ENCODE results near the gene FEZF1. TPM values are rescaled to one million over a fixed set of nuclear protein-coding genes. Genes with fewer than 3 reads are reported as not detected.

Gene FEZF1
- total and polyA plus RNA-seq, 12 donors, result not detected

DNA sequence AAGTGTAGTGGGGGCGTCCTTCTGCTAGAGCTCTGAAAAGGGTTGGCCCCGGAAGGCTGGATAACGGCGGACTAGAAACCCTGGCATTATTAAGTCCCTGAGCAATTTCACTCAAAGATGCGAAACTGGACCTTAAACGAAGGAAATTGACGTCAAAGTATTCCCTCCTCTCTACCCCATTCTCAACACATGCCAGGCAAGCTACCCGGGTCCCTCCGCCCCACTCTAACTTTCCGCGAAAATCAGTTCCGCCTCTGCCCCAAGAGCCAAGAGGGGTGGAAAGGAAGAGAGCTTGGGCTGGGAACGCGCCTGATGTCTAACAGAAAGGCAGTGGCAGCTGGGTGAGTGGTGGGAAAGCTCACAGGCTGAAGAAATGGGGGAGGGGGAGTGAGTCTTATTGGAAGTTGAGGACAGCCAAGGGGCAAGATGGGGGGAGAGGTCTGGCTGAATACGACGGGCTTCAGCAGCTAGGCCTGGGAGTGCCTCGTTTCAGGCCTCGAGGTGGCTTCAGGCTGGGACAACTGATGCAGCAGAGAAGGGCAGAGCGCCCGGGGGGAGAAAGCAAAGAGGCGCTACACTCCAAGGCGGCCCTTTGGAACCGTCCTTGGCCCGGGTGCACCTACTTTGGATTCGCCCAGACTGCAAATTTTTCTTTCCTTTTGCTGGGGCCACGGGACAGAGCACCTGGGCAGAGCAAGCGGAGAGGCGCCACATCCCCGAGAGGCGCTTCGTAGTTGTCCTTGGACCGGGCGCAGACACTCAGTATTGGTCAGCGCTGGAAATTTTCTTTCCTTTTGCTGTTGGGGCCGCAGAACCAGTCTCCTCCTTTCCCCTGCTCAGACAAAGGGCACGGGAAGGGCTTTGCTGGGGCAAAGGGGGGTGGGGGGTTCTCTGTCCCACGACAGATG lies 2.0 kb upstream of the FEZF1 start:
- TF ChIP-seq, protein P1, sequence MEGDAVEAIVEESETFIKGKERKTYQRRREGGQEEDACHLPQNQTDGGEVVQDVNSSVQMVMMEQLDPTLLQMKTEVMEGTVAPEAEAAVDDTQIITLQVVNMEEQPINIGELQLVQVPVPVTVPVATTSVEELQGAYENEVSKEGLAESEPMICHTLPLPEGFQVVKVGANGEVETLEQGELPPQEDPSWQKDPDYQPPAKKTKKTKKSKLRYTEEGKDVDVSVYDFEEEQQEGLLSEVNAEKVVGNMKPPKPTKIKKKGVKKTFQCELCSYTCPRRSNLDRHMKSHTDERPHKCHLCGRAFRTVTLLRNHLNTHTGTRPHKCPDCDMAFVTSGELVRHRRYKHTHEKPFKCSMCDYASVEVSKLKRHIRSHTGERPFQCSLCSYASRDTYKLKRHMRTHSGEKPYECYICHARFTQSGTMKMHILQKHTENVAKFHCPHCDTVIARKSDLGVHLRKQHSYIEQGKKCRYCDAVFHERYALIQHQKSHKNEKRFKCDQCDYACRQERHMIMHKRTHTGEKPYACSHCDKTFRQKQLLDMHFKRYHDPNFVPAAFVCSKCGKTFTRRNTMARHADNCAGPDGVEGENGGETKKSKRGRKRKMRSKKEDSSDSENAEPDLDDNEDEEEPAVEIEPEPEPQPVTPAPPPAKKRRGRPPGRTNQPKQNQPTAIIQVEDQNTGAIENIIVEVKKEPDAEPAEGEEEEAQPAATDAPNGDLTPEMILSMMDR (IDR thresholded peaks at IDR 0.05), result no peak
- H3K4me1 ChIP-seq, result peaks cover 3 to 56% (median 38%) of the 10 kb centered on the region in 9 donors
- H3K9me3 ChIP-seq, result no peaks in the 10 kb centered on the region
- no peak overlapping the region for H3K27ac ChIP-seq
- H3K36me3 ChIP-seq, result no peaks in the 10 kb centered on the region
- no peak for DNase-seq
- H3K27me3 ChIP-seq, result peaks cover 58 to 100% (median 99%) of the 10 kb centered on the region in 7 donors
- intact Hi-C loops (cut with DNase I), result no loop called here
- no peak for ATAC-seq
- H3K4me3 ChIP-seq, result peak overlapping the region in 6 of 10 donors; percentile 27 to 40 (median 31)
- 6 to 8% methylated on average over 37 of the region's 37 CpGs for WGBS, 2 donors

DNA sequence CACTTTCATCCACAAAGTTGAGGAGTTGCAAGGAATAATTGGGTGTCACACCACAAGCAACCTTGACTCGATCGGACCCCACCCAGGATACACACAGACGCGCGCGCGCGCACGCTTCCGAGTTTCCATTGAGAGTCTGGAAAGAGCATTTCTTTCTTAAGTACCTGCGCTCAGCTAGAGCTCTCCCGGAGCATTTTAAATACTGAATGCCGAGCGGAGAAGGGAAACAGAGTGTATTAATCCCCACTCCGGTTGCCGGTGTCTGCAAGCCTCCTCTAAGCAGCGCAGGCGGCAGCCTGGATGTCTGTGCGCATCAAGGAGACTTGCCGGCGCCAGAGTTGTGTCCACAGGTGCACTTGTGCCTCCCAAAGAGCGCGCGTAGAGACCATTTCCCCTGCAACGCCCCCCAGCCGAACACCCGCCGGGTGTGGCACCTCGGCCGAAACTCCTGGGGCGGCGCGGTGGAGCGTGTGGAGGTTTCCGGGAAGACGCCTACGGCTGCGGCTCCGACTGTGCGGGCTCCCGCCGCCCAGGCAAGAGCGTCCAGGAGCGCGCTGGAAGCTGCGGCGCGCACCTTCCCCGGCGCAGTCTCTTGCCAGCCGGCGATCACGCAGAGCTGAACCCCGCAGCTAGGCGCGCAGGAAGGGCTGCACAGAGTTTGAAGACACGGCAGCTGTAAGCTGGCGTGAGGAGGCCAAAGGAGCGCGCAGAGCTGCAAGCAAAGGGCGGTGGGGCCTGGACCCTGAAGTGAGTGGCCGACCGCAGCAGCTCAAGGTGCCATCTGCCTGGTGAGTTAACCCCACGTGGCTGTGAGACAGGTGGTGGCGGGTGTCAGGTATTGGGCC lies 1.1 kb upstream of the FEZF1 start:
- Histone ChIP-seq H3K4me1 (peaks cover 3 to 50% (median 38%) of the 10 kb centered on the region in 9 donors), H3K4me3 (peak overlapping the region in 9 of 10 donors; percentile 18 to 40 (median 31)), H3K27ac (no peak overlapping the region), H3K9me3 (no peaks in the 10 kb centered on the region), H3K27me3 (peaks cover 64 to 100% (median 99%) of the 10 kb centered on the region in 7 donors), H3K36me3 (no peaks in the 10 kb centered on the region)
- no peak for DNase-seq
- ATAC-seq, result peak in 4 of 8 donors; percentile 14 to 48 (median 20)
- WGBS, 2 donors, result 1 to 2% methylated on average over 65 of the region's 65 CpGs
- intact Hi-C loops (cut with DNase I), result no loop called here
- TF ChIP-seq, protein P1 (IDR thresholded peaks at IDR 0.05), result no peak

DNA sequence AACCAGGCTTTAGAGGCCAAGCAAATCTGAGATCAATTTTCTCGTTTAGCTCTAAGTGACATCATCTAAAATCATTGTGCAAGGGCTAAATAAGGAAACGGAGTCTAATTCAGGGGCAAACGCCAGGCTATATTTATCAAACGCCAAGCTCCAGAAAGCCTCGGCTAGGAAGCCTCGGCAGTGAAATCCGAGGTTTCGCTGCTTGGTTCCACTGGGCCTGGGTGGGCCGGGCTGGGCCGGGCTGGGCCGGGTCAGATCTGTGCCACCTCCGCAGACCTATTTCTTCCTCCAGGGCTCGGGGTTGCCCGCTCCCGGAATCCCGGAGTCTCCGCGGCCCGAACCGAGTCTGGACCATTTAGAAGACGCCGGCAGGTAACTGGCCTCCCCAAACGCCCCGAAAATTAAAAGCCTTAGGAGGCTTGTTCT lies 459 bp upstream of the FEZF1 start:
- ATAC-seq (no peak), DNase-seq (no peak)
- Histone ChIP-seq H3K9me3 (no peaks in the 10 kb centered on the region), H3K27me3 (peaks cover 65 to 100% (median 99%) of the 10 kb centered on the region in 7 donors), H3K4me1 (peaks cover 5 to 50% (median 38%) of the 10 kb centered on the region in 9 donors), H3K36me3 (no peaks in the 10 kb centered on the region), H3K4me3 (peak overlapping the region in 8 of 10 donors; percentile 26 to 40 (median 31)), H3K27ac (no peak overlapping the region)
- intact Hi-C loops (cut with DNase I), result no loop called here
- TF ChIP-seq, protein P1 (IDR thresholded peaks at IDR 0.05), result no peak
- 1 to 2% methylated on average over 24 of the region's 24 CpGs for whole genome bisulfite sequencing, 2 donors

All from heart right ventricle (tissue), 16 donors.